Activated CD4-positive, alpha-beta T cell treated with anti-CD3 and anti-CD28 coated beads, Interleukin-2, amount 10 ng/mL, durations not matched to agents 24 days and 14 days (primary cell): ENCODE measurements around the gene FHOD3. TPM values are rescaled to one million over a fixed set of nuclear protein-coding genes. Genes with fewer than 3 reads are reported as not detected.

Experiments used
- DNase-seq: peaks from one replicate; pipeline ENCODE4 v3.0.0; 2022
- H3K27ac Mint-ChIP-seq: one replicate; pipeline ENCODE4 v1.8.0; 2022; ENCODE audit warnings: mild to moderate bottlenecking, mixed read lengths
- H3K27me3 Mint-ChIP-seq: one replicate; pipeline ENCODE4 v1.8.0; 2022; ENCODE audit warnings: mixed read lengths
- H3K36me3 Mint-ChIP-seq: one replicate; pipeline ENCODE4 v1.8.0; 2022; ENCODE audit warnings: low read depth, mild to moderate bottlenecking, mixed read lengths
- H3K4me1 Mint-ChIP-seq: one replicate; pipeline ENCODE4 v1.8.0; 2021; ENCODE audit warnings: mixed read lengths
- H3K4me3 Mint-ChIP-seq: one replicate; pipeline ENCODE4 v1.8.0; 2022; ENCODE audit warnings: mild to moderate bottlenecking, moderate library complexity, mixed read lengths
- H3K9me3 Mint-ChIP-seq: one replicate; pipeline ENCODE4 v1.8.0; 2021; ENCODE audit warnings: mixed read lengths
- intact Hi-C: fragments of 100-400 bp; cut with micrococcal nuclease; formaldehyde crosslinking; loops from one replicate; pipeline ENCODE4 v1.15.1; 2023
- total RNA-seq: library from RNA; stranded (reverse); gene quantifications from 2 replicates; pipeline ENCODE4 v1.2.3, GENCODE V29; 2022

FHOD3 gene
- total RNA-seq, 1 donor from 2014 or later, result not detected

DNA sequence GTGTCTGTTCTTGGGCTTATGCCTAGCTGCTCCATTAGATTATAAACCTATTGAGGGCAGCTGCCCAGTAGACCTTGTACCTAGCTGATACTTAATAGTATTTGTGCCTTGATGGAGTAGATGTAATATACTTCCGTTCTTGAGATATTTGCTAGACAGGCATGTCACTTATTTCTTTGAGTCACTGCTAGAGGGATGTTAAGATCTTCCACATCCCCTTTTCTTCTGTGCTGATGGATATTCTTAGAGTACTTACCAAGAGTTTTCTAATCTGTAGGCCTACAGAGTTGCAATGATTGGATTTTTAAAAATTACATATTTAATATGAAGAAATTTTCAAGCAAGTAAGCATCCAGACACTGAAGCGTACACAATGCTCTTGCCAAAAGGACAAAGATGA lies 304.6 kb downstream of the FHOD3 start:
- H3K9me3 Mint-ChIP-seq, result no peaks in the 10 kb centered on the region
- no peak overlapping the region for H3K4me3 Mint-ChIP-seq
- H3K27ac Mint-ChIP-seq, result no peak overlapping the region

DNA sequence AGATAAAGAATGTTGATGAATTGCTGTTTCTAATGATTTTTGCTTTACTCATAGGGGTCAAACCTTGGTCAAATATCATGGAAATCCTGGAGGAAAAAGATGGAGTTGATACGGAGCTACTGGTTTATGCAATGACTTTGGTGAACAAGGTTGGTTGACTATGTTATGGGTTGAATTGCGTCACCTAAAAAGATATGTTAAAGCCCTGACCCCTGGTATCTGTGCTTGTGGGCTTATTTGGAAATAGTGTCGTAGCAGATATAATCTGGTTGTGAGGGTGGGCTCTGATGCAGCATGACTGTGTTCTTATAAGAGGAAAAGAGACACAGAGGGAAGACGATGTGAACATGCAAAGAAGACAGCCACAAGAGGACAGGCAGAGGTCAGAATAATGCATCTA lies 305.1 kb downstream of the FHOD3 start:
- Mint-ChIP-seq H3K27ac (no peak overlapping the region), H3K27me3 (no peaks in the 10 kb centered on the region), H3K36me3 (no peaks in the 10 kb centered on the region), H3K4me3 (no peak overlapping the region), H3K9me3 (no peaks in the 10 kb centered on the region), H3K4me1 (peaks cover 2% of the 10 kb centered on the region)
- intact Hi-C loops, result no loop called here
- DNase-seq, result no peak

More for the DNA sequence above, 304.6 kb downstream of the FHOD3 start:
- peaks cover 2% of the 10 kb centered on the region for H3K4me1 Mint-ChIP-seq
- H3K36me3 Mint-ChIP-seq, result no peaks in the 10 kb centered on the region
- intact Hi-C loops, result no loop called here
- no peaks in the 10 kb centered on the region for H3K27me3 Mint-ChIP-seq
- DNase-seq, result no peak

GRCh38 chr18:36608107-36608506 lies 310.6 kb downstream of the FHOD3 start:
- Mint-ChIP-seq H3K4me3 (no peak overlapping the region), H3K36me3 (no peaks in the 10 kb centered on the region), H3K27ac (no peak overlapping the region), H3K4me1 (no peaks in the 10 kb centered on the region), H3K9me3 (no peaks in the 10 kb centered on the region), H3K27me3 (no peaks in the 10 kb centered on the region)
- intact Hi-C loops, result no loop called here
- DNase-seq, result no peak

DNA sequence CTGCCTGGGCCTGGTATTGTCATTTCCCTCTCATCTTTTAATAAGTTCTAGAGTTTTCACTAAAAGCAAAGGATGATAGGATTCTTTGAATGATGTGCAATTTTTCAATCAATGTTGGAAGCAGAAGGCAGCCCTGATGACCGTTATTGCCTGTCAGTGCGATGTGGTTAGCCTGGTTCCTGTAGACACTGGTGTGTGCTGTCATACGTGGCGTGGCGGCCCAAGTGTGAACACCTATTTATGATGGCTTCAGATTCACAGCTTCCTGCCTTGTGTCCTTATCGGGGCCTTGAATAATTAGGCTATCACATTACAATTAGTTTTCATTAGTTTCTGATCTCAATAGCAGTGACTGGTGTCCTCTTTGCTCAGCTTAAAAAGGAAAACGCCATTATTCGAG lies 312.7 kb downstream of the FHOD3 start:
- Mint-ChIP-seq H3K27ac (no peak overlapping the region), H3K36me3 (no peaks in the 10 kb centered on the region), H3K27me3 (no peaks in the 10 kb centered on the region), H3K9me3 (no peaks in the 10 kb centered on the region), H3K4me1 (no peaks in the 10 kb centered on the region), H3K4me3 (no peak overlapping the region)
- no peak for DNase-seq
- intact Hi-C loops, result no loop called here

- no peaks in the 10 kb centered on the region for H3K4me1 Mint-ChIP-seq
- no peak overlapping the region for H3K27ac Mint-ChIP-seq
- H3K4me3 Mint-ChIP-seq, result no peak overlapping the region
- no peaks in the 10 kb centered on the region for H3K27me3 Mint-ChIP-seq
- no peaks in the 10 kb centered on the region for H3K9me3 Mint-ChIP-seq
- no peaks in the 10 kb centered on the region for H3K36me3 Mint-ChIP-seq
- no peak for DNase-seq
- intact Hi-C loops, result no loop called here
Measured at GRCh38 chr18:36610661-36611060, 313.1 kb downstream of the FHOD3 start.

DNA sequence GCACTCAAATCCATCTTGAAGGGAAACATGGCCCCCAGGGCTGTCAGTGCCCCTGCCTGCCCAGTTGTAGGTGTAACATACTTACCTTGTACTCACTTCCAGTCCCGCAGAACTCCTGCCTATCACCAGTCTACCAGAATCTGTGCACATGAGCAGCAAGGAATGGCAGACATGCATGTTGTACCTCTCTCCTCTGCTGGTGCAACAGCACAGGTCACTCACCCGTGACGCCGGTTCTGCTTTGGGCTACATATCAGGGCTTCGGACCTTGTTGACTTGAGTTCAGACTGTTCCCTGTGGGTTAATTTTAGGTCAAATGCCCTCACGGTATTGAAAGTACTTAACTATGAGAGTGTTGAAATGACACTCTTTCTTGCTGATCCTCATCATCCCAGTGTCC lies 315.6 kb downstream of the FHOD3 start:
- Mint-ChIP-seq H3K27ac (no peak overlapping the region), H3K4me3 (no peak overlapping the region), H3K36me3 (no peaks in the 10 kb centered on the region), H3K4me1 (no peaks in the 10 kb centered on the region), H3K27me3 (no peaks in the 10 kb centered on the region), H3K9me3 (no peaks in the 10 kb centered on the region)
- DNase-seq, result no peak
- intact Hi-C loops, result no loop called here

- no peak overlapping the region for H3K4me3 Mint-ChIP-seq
- H3K27ac Mint-ChIP-seq, result no peak overlapping the region
- intact Hi-C loops, result no loop called here
- H3K27me3 Mint-ChIP-seq, result peaks cover 2% of the 10 kb centered on the region
- DNase-seq, result no peak
- no peaks in the 10 kb centered on the region for H3K4me1 Mint-ChIP-seq
- H3K36me3 Mint-ChIP-seq, result no peaks in the 10 kb centered on the region
- H3K9me3 Mint-ChIP-seq, result no peaks in the 10 kb centered on the region
Measured at GRCh38 chr18:36613810-36614209, 316.3 kb downstream of the FHOD3 start.

DNA sequence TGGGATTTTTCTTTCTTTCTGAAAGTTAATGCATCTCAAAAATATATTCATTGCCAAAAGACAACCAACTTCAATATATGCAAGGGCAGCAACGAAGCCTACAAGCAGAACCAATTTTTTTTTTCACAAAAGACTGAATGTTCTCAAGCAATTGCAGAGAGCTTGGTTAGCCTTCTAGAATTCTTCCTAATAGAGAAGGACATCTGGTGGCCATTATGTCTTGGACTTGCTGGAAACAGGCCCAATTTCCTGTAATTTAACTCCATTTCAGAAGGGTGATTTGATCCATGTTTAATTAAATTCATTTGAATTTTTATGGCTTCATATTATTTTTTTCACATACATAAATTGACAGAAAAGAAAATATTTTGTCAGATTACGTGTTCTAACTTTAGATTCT lies 323.3 kb downstream of the FHOD3 start:
- DNase-seq, result no peak
- Mint-ChIP-seq H3K9me3 (no peaks in the 10 kb centered on the region), H3K4me1 (no peaks in the 10 kb centered on the region), H3K4me3 (no peak overlapping the region), H3K27ac (no peak overlapping the region), H3K36me3 (no peaks in the 10 kb centered on the region), H3K27me3 (peaks cover 3% of the 10 kb centered on the region)
- intact Hi-C loops, result no loop called here

DNA sequence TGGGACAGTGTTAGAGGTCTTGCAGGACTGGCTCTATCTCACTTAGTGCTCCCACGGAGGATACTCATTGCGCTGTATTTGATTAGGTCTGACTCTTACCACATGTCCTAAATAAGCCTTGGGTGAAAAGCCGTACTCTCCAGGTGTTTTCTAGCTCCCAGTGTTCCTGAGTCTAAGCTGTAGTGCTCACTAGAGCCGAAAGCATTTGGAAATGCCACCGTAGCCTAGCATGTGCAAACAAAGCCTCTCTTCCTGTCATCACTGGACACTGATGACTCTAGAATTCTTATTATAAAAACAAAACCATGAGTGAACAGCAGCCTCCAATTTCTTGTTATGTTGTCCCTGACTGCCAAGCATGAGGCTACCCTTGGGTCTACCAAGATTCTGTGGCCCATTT lies 325.1 kb downstream of the FHOD3 start:
- DNase-seq, result no peak
- Mint-ChIP-seq H3K36me3 (no peaks in the 10 kb centered on the region), H3K9me3 (no peaks in the 10 kb centered on the region), H3K4me3 (no peak overlapping the region), H3K4me1 (no peaks in the 10 kb centered on the region), H3K27me3 (peaks cover 3% of the 10 kb centered on the region), H3K27ac (no peak overlapping the region)
- intact Hi-C loops, result no loop called here

GRCh38 chr18:36623091-36623490 lies 325.6 kb downstream of the FHOD3 start:
- intact Hi-C loops, result no loop called here
- DNase-seq, result no peak
- no peaks in the 10 kb centered on the region for H3K4me1 Mint-ChIP-seq
- H3K4me3 Mint-ChIP-seq, result no peak overlapping the region
- no peak overlapping the region for H3K27ac Mint-ChIP-seq
- H3K9me3 Mint-ChIP-seq, result no peaks in the 10 kb centered on the region
- H3K36me3 Mint-ChIP-seq, result no peaks in the 10 kb centered on the region
- peaks cover 3% of the 10 kb centered on the region for H3K27me3 Mint-ChIP-seq

DNA sequence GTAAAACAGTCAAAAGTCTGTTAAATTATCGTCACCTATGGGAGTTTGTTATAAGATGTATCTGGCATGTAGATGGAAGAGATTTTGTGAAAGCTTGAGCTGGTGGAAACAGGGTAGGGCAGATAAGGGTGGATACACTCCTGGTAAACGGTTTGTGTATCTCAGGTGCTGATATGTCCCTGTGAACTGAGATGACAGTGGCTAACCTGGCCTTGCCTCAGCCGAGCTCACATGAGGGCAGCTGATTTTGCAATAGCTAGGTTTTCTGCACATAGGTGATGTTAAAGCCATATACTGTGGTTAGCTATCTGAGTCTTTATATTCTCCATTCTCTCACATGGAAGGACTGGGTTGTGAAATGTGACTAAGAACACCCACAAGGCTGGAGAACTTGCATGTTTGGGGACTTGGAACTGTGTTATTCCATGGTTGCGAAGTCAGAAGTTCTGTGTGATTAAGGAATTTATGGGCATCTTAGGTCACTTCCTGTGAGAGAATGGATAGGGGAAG lies 326.2 kb downstream of the FHOD3 start:
- Mint-ChIP-seq H3K27me3 (peaks cover 2% of the 10 kb centered on the region), H3K4me1 (no peaks in the 10 kb centered on the region), H3K4me3 (no peak overlapping the region), H3K27ac (no peak overlapping the region), H3K9me3 (no peaks in the 10 kb centered on the region), H3K36me3 (no peaks in the 10 kb centered on the region)
- intact Hi-C loops, result no loop called here
- no peak for DNase-seq

- no peak overlapping the region for H3K27ac Mint-ChIP-seq
- no peaks in the 10 kb centered on the region for H3K9me3 Mint-ChIP-seq
- no peaks in the 10 kb centered on the region for H3K4me1 Mint-ChIP-seq
- no peaks in the 10 kb centered on the region for H3K27me3 Mint-ChIP-seq
- intact Hi-C loops, result no loop called here
- no peak overlapping the region for H3K4me3 Mint-ChIP-seq
- no peaks in the 10 kb centered on the region for H3K36me3 Mint-ChIP-seq
- DNase-seq, result no peak
Measured at GRCh38 chr18:36624451-36625167, 327.1 kb downstream of the FHOD3 start.

DNA sequence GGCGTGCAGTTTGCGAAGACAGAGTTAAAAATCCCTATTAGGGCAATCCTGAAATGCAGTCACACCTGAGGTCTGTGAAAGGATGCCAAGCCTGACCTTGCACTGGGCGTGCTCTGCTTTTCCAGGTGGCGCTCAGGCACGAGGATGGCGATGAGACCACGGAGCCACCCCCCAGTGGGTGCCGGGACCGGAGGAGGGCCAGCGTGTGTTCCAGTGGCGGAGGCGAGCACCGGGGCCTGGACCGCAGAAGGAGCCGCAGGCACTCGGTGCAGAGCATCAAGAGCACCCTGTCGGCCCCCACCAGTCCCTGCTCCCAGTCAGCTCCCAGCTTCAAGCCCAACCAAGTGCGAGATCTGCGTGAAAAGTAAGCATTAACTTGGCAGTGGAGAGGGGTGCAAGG lies 327.9 kb downstream of the FHOD3 start:
- Mint-ChIP-seq H3K27me3 (no peaks in the 10 kb centered on the region), H3K36me3 (no peaks in the 10 kb centered on the region), H3K9me3 (no peaks in the 10 kb centered on the region), H3K4me1 (no peaks in the 10 kb centered on the region), H3K27ac (no peak overlapping the region), H3K4me3 (no peak overlapping the region)
- intact Hi-C loops, result no loop called here
- DNase-seq, result no peak

GRCh38 chr18:36627637-36628036 lies 330.1 kb downstream of the FHOD3 start:
- Mint-ChIP-seq H3K27me3 (no peaks in the 10 kb centered on the region), H3K4me3 (no peak overlapping the region), H3K27ac (no peak overlapping the region), H3K4me1 (no peaks in the 10 kb centered on the region), H3K36me3 (no peaks in the 10 kb centered on the region), H3K9me3 (no peaks in the 10 kb centered on the region)
- no peak for DNase-seq
- intact Hi-C loops, result no loop called here
